Breast epithelium (tissue), 4 donors: ENCODE results near the gene LY6G6D. TPM values are rescaled to one million over a fixed set of nuclear protein-coding genes. Genes with fewer than 3 reads are reported as not detected.

Experiments
- DNase-seq, 2 donors: peaks; one replicate each; pipeline ENCODE4 v3.0.0-alpha.2; 2019; ENCODE audit warnings: low spot score in 2 of 2
- H3K27ac ChIP-seq, 2 donors: fragments of 200-600 bp; sonication (generic) in 1 of 2; one replicate each; pipeline ENCODE4 v1.5.1; 2016 to 2019; ENCODE audit warnings: mild to moderate bottlenecking in 1 of 2
- H3K27me3 ChIP-seq, 2 donors: fragments of 200-600 bp; sonication (generic) in 1 of 2; one replicate each; pipeline versions ENCODE4 v1.5.1 to v1.6.0; 2017 to 2019; ENCODE audit warnings: control low read depth in 1 of 2, mild to moderate bottlenecking in 1 of 2
- H3K36me3 ChIP-seq: fragments of 200-600 bp; one replicate; pipeline ENCODE4 v1.5.1; 2019
- H3K4me1 ChIP-seq, 2 donors: fragments of 200-600 bp; sonication (generic); one replicate each; pipeline ENCODE4 v1.5.1; 2016 to 2019; ENCODE audit warnings: control low read depth in 1 of 2
- H3K4me3 ChIP-seq, 3 donors: fragments of 200-600 bp; sonication (generic); 1 replicate in 2 of 3; 2 replicates in 1 of 3; pipeline ENCODE4 v1.5.1; 2016 to 2019; ENCODE audit warnings: mild to moderate bottlenecking in 3 of 3, moderate library complexity in 2 of 3
- H3K9me3 ChIP-seq, 2 donors: fragments of 200-600 bp; sonication (generic) in 1 of 2; one replicate each; pipeline ENCODE4 v1.5.1; 2016 to 2019; ENCODE audit warnings: control low read depth in 1 of 2
- POLR2A ChIP-seq: fragments of 450-650 bp; IDR thresholded peaks from one replicate; pipeline ENCODE4 v1.6.1; 2016; ENCODE audit warnings: antibody characterized with exemption, mild to moderate bottlenecking, moderate library complexity
- POLR2AphosphoS5 ChIP-seq, 3 donors: sonication (generic); formaldehyde crosslinking; IDR thresholded peaks; one replicate each; pipeline ENCODE4 v1.6.1; 2017; ENCODE audit warnings: antibody characterized with exemption in 3 of 3
- intact Hi-C: fragments of 100-400 bp; cut with DNase I; formaldehyde crosslinking; loops from one replicate; pipeline ENCODE4 v1.15.1; 2023; ENCODE audit warnings: low total_unique reads
- total RNA-seq, 3 donors: library from RNA; depleted of rRNA; stranded (reverse); fragments of >200 nt; gene quantifications; one replicate each; pipeline ENCODE4 v1.1.0, GENCODE V29; 2016
- TF ChIP-seq, protein P1 (sequence below), 3 donors: fragments of 450-650 bp; IDR thresholded peaks; one replicate each; pipeline ENCODE4 v1.5.1; 2016 to 2017; ENCODE audit warnings: antibody characterized with exemption in 3 of 3, mild to moderate bottlenecking in 3 of 3, moderate library complexity in 3 of 3

Gene LY6G6D
- total RNA-seq, 3 donors from 2014 or later: not detected

DNA sequence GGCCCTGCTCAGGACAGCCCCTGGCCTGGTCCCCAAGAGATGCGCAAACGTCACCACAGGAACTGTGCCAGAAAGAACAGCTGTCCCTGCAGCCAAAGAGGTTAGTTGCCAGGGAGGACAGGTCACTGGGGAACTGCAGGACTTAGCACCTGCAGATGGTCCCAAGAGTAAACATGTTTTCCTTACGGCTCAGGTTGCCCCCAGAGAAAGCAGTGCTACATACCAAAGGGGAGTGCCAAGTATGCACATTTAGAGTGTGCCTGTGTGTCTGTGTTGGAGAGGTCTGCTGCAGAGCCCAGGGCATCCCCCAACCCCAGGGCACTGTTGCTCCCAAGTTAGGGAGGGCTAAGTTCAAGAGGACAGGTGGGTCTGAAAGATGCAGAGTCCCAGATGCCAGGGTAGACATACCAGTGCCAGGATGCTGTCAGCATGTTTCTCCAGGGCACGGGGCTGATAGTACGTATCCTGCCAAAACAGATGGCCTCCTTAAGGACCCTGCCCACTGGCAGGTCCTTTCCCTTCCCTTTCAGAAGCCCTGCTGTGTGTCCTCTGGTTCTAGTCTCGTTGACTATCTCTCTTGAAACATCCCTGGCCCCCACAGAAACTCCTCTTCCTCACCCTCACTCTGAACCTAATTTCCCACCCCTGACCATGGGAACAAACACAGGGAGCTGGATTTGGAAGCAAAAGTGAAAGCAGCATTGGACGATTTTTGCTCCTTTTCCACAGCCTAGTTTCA, 13.3 kb upstream of the LY6G6D start:
- Histone ChIP-seq H3K27ac (peak overlapping the region; percentile 5 to 99), H3K27me3 (no peaks in the 10 kb centered on the region), H3K36me3 (no peaks in the 10 kb centered on the region), H3K4me1 (peaks cover 4 to 17% of the 10 kb centered on the region in 2 donors), H3K4me3 (peak overlapping the region; percentile 79 to 90 (median 86)), H3K9me3 (no peaks in the 10 kb centered on the region)
- no peak for DNase-seq
- intact Hi-C loops: loop anchor here (1.0 to 10.0 kb wide), 2 partner anchors 16 to 63 kb away; partner anchors contain the start of gene SAPCD1
- TF ChIP-seq POLR2A (no peak), POLR2AphosphoS5 (IDR thresholded peaks at IDR 0.05) (no peak)
- TF ChIP-seq, protein P1, sequence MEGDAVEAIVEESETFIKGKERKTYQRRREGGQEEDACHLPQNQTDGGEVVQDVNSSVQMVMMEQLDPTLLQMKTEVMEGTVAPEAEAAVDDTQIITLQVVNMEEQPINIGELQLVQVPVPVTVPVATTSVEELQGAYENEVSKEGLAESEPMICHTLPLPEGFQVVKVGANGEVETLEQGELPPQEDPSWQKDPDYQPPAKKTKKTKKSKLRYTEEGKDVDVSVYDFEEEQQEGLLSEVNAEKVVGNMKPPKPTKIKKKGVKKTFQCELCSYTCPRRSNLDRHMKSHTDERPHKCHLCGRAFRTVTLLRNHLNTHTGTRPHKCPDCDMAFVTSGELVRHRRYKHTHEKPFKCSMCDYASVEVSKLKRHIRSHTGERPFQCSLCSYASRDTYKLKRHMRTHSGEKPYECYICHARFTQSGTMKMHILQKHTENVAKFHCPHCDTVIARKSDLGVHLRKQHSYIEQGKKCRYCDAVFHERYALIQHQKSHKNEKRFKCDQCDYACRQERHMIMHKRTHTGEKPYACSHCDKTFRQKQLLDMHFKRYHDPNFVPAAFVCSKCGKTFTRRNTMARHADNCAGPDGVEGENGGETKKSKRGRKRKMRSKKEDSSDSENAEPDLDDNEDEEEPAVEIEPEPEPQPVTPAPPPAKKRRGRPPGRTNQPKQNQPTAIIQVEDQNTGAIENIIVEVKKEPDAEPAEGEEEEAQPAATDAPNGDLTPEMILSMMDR (IDR thresholded peaks at IDR 0.05): no peak

DNA sequence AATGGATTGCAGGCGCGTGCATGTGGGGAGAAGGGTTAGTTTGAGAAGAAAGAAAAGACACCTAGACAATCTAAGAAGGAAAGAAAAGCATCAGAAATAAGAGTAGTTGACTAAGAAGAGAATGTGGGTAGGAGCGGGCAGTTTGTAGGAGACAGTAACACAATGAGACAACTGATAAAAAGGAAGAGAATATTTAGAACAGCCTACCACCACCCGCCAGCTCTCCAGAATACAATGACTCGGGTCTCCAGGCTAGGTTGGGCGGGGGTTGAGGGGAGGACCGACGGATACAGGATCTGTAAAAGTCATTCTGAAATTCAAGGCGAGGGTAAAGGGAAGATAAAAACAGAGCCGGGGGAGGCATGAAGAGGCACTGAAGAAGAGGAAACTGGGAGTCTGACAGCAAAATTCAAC, 12.7 kb upstream of the LY6G6D start:
- no peaks in the 10 kb centered on the region for H3K9me3 ChIP-seq
- no peak for TF ChIP-seq POLR2A
- TF ChIP-seq POLR2AphosphoS5 (IDR thresholded peaks at IDR 0.05): no peak
- TF ChIP-seq, protein P1 (IDR thresholded peaks at IDR 0.05): no peak
- H3K4me1 ChIP-seq: peaks cover 4 to 17% of the 10 kb centered on the region in 2 donors
- no peak for DNase-seq
- H3K27me3 ChIP-seq: no peaks in the 10 kb centered on the region
- intact Hi-C loops: loop anchor here (1.0 to 10.0 kb wide), 2 partner anchors 16 to 62 kb away; partner anchors contain the start of gene SAPCD1
- peak overlapping the region; percentile 79 to 90 (median 86) for H3K4me3 ChIP-seq
- peak overlapping the region; percentile 98 to 99 for H3K27ac ChIP-seq
- H3K36me3 ChIP-seq: no peaks in the 10 kb centered on the region

DNA sequence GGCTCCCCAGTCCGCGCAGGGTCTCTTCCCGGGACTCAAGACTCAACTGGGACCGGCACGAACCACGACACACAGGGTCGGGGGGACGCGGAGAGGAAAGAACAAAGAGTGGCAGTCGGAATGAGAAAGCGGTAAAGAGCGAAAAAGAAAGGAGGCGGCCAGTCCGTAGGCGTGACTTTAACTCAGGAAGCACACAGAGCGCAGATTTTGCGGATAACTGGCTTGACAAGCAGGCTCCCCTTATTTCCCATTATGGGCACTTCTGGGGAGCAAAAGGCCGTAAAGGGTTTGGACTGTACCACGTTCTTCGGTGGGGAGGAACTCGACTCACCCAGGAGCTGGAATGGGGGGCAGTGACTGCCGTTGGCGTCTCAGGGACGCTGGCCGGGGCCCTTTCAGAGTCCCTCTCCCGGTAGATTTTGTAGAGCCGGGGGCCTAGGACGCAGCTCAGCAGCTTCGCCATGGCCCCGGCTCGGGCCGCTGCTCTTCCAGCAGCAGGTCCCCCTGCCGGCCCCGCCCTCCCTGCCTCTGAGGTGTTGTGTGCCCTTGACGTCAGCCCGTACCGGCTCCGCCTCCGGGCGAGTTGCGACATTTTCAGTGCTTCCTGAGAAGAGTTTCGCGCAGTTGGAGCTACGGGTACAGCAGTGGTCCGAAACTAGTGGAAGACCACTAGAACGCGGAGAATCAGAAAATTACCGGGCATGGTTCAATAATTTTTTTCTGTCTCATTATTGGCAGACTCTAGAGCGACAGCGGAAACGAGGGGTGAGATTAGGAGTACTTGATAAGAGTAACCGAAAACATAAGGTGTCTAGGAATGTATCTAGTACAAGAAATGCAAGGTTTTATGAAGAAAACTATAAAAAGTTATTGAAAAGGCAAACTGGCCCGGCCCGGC, 12.1 kb upstream of the LY6G6D start, which contains the start of gene ABHD16A:
Gene ABHD16A (minus strand): TSS at position 506 of the 898 bp plus-strand sequence. CDS start 43 bp downstream, at position 463.
- TF ChIP-seq POLR2A (peak; percentile 96), POLR2AphosphoS5 (IDR thresholded peaks at IDR 0.05) (peak; percentile 93 to 98 (median 96))
- TF ChIP-seq, protein P1 (IDR thresholded peaks at IDR 0.05): peak in 2 of 3 donors; percentile 14 to 26
- intact Hi-C loops: loop anchor here (1.0 to 10.0 kb wide), 2 partner anchors 15 to 62 kb away; partner anchors contain the start of gene SAPCD1
- peak; percentile 99 for DNase-seq
- H3K4me3 ChIP-seq: peak within 1 kb of the TSS; percentile 79 to 90 (median 86)
- no peaks in the 10 kb centered on the region for H3K27me3 ChIP-seq
- H3K4me1 ChIP-seq: peaks cover 4 to 17% of the 10 kb centered on the region in 2 donors
- peak within 1 kb of the TSS; percentile 98 to 99 for H3K27ac ChIP-seq
- no peaks in the 10 kb centered on the region for H3K36me3 ChIP-seq
- H3K9me3 ChIP-seq: no peaks in the 10 kb centered on the region

DNA sequence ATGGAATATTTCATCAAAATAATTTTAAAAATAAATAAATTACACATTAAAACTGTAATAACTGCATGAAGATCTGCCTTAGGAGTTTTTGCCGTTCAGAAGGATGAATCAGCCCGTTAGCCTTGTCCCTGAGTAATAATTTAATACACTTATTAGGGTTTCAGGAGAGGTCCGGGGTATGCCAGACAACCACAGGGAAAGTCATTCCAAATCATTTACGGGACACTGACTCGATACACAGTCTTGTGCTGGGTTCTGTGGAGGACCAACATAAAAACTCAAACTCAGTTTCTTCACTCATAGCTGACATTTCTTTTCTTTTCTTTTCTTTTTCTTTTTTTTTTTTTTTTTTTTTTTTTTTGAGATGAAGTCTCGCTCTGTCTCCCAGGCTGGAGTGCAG, 9.2 kb upstream of the LY6G6D start:
- no peak for TF ChIP-seq POLR2A
- no peak for TF ChIP-seq POLR2AphosphoS5 (IDR thresholded peaks at IDR 0.05)
- TF ChIP-seq, protein P1 (IDR thresholded peaks at IDR 0.05): no peak
- Histone ChIP-seq H3K9me3 (no peaks in the 10 kb centered on the region), H3K4me3 (no peak overlapping the region), H3K27ac (no peak overlapping the region), H3K27me3 (no peaks in the 10 kb centered on the region), H3K36me3 (no peaks in the 10 kb centered on the region), H3K4me1 (peaks cover 4 to 17% of the 10 kb centered on the region in 2 donors)
- no peak for DNase-seq
- intact Hi-C loops: loop anchor here (10.0 kb wide), 1 partner anchor 59 kb away; the partner anchor contains the start of gene SAPCD1
